Fibroblast of the aortic adventitia (primary cell): ENCODE data around the gene PHF21B. TPM values are rescaled to one million over a fixed set of nuclear protein-coding genes. Genes with fewer than 3 reads are reported as not detected.

Source experiments
- DNase-seq: peaks from one replicate; pipeline ENCODE4 v3.0.0-alpha.2; 2010; ENCODE audit warnings: low read depth
- H3K4me3 ChIP-seq: 2 replicates; pipeline ENCODE4 v1.5.1; 2011; ENCODE audit warnings: low read depth, mild to moderate bottlenecking, control low read depth, low read length, moderate library complexity
- total RNA-seq: library from RNA; depleted of rRNA; stranded (reverse); fragments of >200 nt; gene quantifications from 2 replicates; pipeline ENCODE4 v1.2.3, GENCODE V29; 2012; ENCODE audit warnings: low replicate concordance
- TF ChIP-seq, protein P1 (sequence below): IDR thresholded peaks from 2 replicates; pipeline ENCODE4 v1.5.1; 2011; ENCODE audit warnings: mild to moderate bottlenecking, low read length, control low read depth, inconsistent platforms; ENCODE audit not compliant: insufficient read depth

PHF21B gene
- total RNA-seq, 1 donor = not detected

DNA sequence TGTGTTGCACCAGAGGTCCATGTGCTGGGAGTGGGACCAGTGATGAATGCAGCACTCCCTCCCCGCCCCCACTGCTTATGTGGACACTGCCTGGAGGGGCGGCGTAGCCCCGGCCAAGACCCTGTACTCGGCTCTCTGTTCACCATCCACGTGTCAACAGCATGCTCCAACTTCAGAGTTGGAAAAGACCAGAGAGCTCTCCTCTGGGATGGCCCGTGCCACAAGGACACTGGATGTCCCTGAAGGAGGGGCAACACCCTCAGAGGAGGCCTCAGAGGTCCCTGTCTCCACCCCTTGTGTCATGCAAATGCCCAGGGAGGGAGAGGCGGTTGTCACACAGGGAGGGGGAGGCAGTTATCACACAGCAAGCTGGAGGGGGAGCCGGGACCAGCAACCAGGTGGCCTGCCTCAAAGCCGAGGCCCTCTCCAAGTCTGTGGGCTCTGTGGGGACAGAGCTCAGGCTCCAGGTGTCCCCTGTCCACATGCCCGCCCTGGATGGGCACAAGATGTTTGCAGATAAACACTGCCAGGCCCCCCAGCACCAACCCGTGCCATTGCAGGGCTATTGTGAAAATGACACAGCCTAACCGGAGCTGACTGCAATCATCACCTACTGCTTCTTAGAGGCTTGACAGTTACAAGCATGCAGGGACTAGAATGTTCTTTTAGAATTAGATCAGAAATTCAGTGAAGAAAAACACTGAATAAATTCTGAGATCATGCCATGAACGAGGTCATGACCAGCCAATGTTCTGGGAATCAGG lies 121.1 kb downstream of the PHF21B start:
- no peak for DNase-seq
- TF ChIP-seq, protein P1, sequence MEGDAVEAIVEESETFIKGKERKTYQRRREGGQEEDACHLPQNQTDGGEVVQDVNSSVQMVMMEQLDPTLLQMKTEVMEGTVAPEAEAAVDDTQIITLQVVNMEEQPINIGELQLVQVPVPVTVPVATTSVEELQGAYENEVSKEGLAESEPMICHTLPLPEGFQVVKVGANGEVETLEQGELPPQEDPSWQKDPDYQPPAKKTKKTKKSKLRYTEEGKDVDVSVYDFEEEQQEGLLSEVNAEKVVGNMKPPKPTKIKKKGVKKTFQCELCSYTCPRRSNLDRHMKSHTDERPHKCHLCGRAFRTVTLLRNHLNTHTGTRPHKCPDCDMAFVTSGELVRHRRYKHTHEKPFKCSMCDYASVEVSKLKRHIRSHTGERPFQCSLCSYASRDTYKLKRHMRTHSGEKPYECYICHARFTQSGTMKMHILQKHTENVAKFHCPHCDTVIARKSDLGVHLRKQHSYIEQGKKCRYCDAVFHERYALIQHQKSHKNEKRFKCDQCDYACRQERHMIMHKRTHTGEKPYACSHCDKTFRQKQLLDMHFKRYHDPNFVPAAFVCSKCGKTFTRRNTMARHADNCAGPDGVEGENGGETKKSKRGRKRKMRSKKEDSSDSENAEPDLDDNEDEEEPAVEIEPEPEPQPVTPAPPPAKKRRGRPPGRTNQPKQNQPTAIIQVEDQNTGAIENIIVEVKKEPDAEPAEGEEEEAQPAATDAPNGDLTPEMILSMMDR = no peak
- no peak overlapping the region for H3K4me3 ChIP-seq

DNA sequence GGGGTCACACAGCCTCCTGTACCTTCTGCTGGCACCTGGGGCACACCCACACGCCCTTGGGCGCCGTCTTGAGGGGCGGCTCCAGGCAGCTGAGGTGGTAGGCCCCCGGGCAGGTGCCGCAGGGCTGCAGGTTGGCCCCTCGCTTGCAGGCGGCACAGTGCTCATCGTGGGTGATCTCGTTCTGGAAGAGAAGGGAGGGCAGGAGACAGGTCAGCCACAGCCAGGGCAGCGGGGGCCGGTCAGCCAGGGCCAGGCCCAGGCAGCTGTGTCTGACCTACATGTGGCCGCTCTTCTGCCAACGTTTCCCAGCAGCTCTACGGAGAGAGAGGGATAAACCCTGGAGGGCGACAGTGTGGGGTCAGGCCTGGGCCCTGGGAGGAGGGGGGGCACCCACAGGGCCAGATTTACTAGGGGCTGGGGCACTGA lies 121.9 kb downstream of the PHF21B start:
- H3K4me3 ChIP-seq = no peak overlapping the region
- no peak for DNase-seq
- TF ChIP-seq, protein P1 = no peak

DNA sequence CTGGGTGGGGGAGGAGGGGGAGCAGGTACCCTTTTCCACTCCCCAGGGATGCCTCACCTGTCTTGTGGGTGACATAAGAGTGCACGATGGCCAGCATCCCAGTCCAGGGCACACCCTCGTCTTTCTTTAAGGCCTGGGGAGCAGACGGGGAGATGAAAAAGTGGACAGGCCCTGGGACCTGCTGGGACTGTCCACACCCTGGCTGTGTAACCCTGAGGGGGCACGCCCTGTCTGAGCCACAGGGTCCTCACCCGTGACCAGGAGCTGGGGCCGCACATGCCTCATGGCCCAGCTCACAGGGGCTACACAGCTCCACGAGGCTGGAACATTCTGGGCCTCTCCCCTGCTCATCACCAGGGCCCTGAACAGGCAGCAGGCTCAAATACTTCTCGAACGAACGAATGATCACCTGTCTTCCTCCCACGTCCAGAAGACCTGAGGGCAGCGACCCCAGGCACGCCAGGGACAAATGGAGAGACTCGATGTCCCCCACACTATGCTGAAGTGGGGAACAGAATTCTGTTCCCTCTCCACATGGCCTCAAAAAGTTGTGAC lies 123.9 kb downstream of the PHF21B start:
- no peak for DNase-seq
- TF ChIP-seq, protein P1 = no peak
- no peak overlapping the region for H3K4me3 ChIP-seq

DNA sequence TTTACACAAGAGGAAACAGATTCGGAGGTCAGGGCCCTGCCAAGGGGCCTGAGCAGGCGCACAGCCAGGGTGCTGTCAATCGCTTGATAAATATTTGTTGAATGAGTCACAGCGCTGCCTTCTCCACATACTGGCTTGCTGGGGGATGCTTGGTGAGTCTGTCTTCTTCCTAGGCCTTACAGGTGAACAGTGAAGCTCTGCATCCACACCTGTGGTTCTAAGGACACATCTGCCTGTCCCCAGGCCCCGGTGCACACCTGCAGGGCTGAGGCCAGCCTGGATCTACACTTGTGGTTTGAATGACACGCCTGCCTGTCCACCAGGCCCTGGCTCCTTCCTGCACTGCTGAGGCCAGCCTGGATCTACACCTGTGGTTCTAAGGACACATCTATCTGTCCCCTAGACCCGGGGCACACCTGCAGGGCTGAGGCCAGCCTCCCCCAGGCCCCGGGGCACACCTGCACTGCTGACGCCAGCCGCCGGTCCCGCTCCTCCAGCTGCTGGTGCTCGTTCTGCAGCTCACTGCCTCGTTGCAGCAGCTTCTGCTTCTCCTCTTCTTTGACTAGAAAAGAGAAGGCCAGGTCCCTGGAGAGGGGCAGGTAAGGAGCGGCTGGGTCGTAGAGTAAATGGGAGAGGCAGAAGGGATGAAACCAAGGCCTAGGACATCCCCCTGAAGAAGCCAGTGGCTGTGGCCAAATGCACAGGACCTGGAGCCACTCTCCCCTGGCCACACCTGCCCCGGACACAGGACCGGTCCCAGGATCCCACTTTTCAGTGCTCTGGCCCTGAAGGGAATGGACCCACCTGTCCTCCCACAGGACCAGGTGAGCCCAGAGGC lies 124.6 kb downstream of the PHF21B start:
- DNase-seq = no peak
- H3K4me3 ChIP-seq = no peak overlapping the region
- TF ChIP-seq, protein P1 = no peak

DNA sequence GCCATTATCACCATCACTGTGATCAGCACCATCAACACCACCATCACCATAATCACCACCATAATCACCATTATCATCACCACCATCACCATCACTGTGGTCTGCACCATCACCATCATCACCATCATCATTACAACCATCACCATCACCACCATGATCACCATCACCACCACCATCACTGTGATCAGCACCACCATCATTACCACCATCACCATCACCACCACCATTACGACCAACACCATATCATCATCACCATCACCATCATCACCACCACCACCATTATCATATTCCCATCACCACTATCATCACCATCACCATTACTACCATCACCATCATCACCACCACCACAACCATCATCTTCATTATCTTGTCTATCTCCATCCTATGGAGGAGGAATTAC lies 125.2 kb downstream of the PHF21B start:
- TF ChIP-seq, protein P1 = no peak
- H3K4me3 ChIP-seq = no peak overlapping the region
- no peak for DNase-seq

DNA sequence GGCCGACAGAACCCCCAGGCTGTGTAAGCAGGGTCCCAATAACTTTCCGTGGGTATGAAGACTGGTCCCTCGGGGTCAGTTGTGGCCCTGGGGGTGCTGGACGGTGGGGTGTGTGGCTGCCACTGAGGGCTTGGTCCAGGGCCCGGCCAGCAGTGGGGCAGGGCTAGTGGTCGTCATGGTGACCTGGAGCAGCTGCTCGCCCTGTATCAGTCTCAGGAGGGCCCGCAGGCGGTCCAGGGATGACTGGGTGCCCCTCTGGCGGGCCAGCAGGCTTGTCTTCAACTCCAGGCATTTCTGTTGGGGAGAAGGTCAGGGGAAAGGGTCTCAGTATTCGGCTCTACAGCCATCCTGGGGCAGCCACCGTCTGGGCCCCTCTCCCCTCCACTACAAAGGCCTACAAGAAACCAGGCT lies 126.8 kb downstream of the PHF21B start:
- no peak overlapping the region for H3K4me3 ChIP-seq
- TF ChIP-seq, protein P1 = no peak
- DNase-seq = no peak
